A549 (cell line): ENCODE data around the gene ZNF841. TPM values are rescaled to one million over a fixed set of nuclear protein-coding genes. Genes with fewer than 3 reads are reported as not detected.
"Not testable (repeated sequence)": the region's sequence is repeated elsewhere in the genome, so short reads cannot be mapped to it uniquely, and the experiment has no call there.

Source experiments
- ATAC-seq, 2 experiments: fragments of 200-7000 bp in 1 of 2; fragments of >200 bp in 1 of 2; cut with Nextera tagmentation in 1 of 2; cut with Tn5 transposase in 1 of 2; 3 replicates each; pipeline versions ENCODE4 v1.8.0 to v1.9.1; 2018 to 2020; ENCODE audit warnings: mild to moderate bottlenecking in 1 of 2, moderate library complexity in 1 of 2
- CTCF ChIA-PET: fragments of 300-600 bp; sonication (Branson Sonifier 250); formaldehyde crosslinking; extraction: SDS; loops from one replicate; lab custom pipeline; 2021; ENCODE audit warnings: antibody characterized with exemption, inconsistent platforms; lab: Yijun Ruan, JAX
- POLR2A ChIA-PET: fragments of 350-600 bp; formaldehyde crosslinking; extraction: SDS; loops from one replicate; lab custom pipeline; 2021; ENCODE audit warnings: antibody characterized with exemption, inconsistent platforms; lab: Yijun Ruan, JAX
- DNase-seq, 2 experiments: peaks; one replicate each; pipeline versions ENCODE4 v3.0.0 to v3.0.0-alpha.2; 2011 to 2016; ENCODE audit warnings: low read depth in 1 of 2, low spot score in 1 of 2
- FAIRE-seq: peaks from 2 replicates; lab custom pipeline; 2011; peaks lifted over from hg19 to GRCh38; lab: Jason Lieb, UNC
- H3K27ac ChIP-seq, 2 experiments: fragments of >200 bp; sonication (Bioruptor Twin); formaldehyde crosslinking; 3 replicates each; pipeline ENCODE4 v1.5.1; 2016 to 2017
- H3K4me1 ChIP-seq: fragments of >200 bp; sonication (Bioruptor Twin); formaldehyde crosslinking; 3 replicates; pipeline ENCODE4 v1.6.1; 2016
- H3K4me2 ChIP-seq: fragments of >200 bp; sonication (Bioruptor Twin); formaldehyde crosslinking; 3 replicates; pipeline ENCODE4 v1.6.1; 2016
- H3K4me3 ChIP-seq: fragments of >200 bp; sonication (Bioruptor Twin); formaldehyde crosslinking; 3 replicates; pipeline ENCODE4 v1.5.1; 2016
- H3K9me3 ChIP-seq: fragments of >200 bp; sonication (Bioruptor Twin); formaldehyde crosslinking; 3 replicates; pipeline ENCODE4 v1.6.1; 2016
- BHLHE40 ChIP-seq: IDR thresholded peaks from 2 replicates; pipeline ENCODE4 v1.6.1; 2012; ENCODE audit warnings: low read depth, low read length, inconsistent platforms
- CHD2 ChIP-seq: fragments of 150-350 bp; IDR thresholded peaks from 2 replicates; pipeline ENCODE4 v1.6.1; 2014; ENCODE audit warnings: low read length; ENCODE audit not compliant: partially characterized antibody
- CHD4 ChIP-seq: fragments of 200-600 bp; sonication (generic); IDR thresholded peaks from 2 replicates; pipeline ENCODE4 v1.6.1; 2016; ENCODE audit warnings: antibody characterized with exemption, mild to moderate bottlenecking, borderline replicate concordance
- EHF ChIP-seq: fragments of 250-450 bp; sonication (Bioruptor Pico); IDR thresholded peaks from 2 replicates; pipeline ENCODE4 v1.5.0; 2020; ENCODE audit warnings: mild to moderate bottlenecking
- JUN ChIP-seq, 2 experiments: fragments of >200 bp; sonication (Bioruptor Twin); formaldehyde crosslinking; IDR thresholded peaks; 2 replicates in 1 of 2; 3 replicates in 1 of 2; pipeline ENCODE4 v1.6.1; 2016 to 2017
- MAFK ChIP-seq: fragments of 450-650 bp; IDR thresholded peaks from 2 replicates; pipeline ENCODE4 v1.6.1; 2014; ENCODE audit not compliant: partially characterized antibody
- MAX ChIP-seq: IDR thresholded peaks from 2 replicates; pipeline ENCODE4 v1.6.1; 2012
- NPAS2 ChIP-seq: fragments of 250-450 bp; sonication (Bioruptor Pico); IDR thresholded peaks from 2 replicates; pipeline ENCODE4 v1.8.0; 2022; ENCODE audit warnings: mild to moderate bottlenecking, moderate library complexity, borderline replicate concordance
- PHF8 ChIP-seq: fragments of 200-600 bp; sonication (generic); IDR thresholded peaks from 2 replicates; pipeline ENCODE4 v1.6.1; 2016; ENCODE audit warnings: low read depth, mild to moderate bottlenecking, antibody characterized with exemption, moderate library complexity, borderline replicate concordance
- POLR2A ChIP-seq: IDR thresholded peaks from 2 replicates; pipeline ENCODE4 v1.6.1; 2012; ENCODE audit warnings: mild to moderate bottlenecking, low read length
- RCOR1 ChIP-seq: fragments of 150-350 bp; IDR thresholded peaks from 2 replicates; pipeline ENCODE4 v1.6.1; 2014; ENCODE audit warnings: antibody characterized with exemption, low read length, low read depth
- RNF2 ChIP-seq: fragments of 200-600 bp; sonication (generic); IDR thresholded peaks from 2 replicates; pipeline ENCODE4 v1.6.1; 2016; ENCODE audit warnings: low read depth, mild to moderate bottlenecking, antibody characterized with exemption, moderate library complexity, borderline replicate concordance
- TFCP2L1 ChIP-seq: fragments of 250-450 bp; sonication (Bioruptor Pico); IDR thresholded peaks from 2 replicates; pipeline ENCODE4 v1.5.0; 2021; ENCODE audit warnings: mild to moderate bottlenecking
- ZSCAN20 ChIP-seq: fragments of 250-450 bp; sonication (Bioruptor Pico); IDR thresholded peaks from 2 replicates; pipeline ENCODE4 v1.8.0; 2022; ENCODE audit warnings: mild to moderate bottlenecking, moderate library complexity
- WGBS: methylation state at CpG from one replicate; pipeline ENCODE4 v1.1.6; 2017; ENCODE audit errors: missing lambda C conversion rate; 5-methylcytosine and 5-hydroxymethylcytosine counted together
- polyA plus RNA-seq, 4 experiments: library from polyadenylated mRNA; depleted of rRNA in 3 of 4; stranded (reverse); fragments of >200 nt; fragmentation: RNase III in 1 of 4; extraction: RNeasy Plus Mini Kit Qiagen cat#74134 plus additional on column Dnase treatment in 1 of 4; gene quantifications; 2 replicates in 3 of 4; 3 replicates in 1 of 4; pipeline ENCODE4 v1.2.3, GENCODE V29; 2011 to 2017
- TF ChIP-seq, protein P1 (sequence below): fragments of 450-650 bp; IDR thresholded peaks from 2 replicates; pipeline ENCODE4 v1.6.1; 2014; ENCODE audit warnings: antibody characterized with exemption
- TF ChIP-seq, protein P2 (sequence below): fragments of 150-350 bp; IDR thresholded peaks from 2 replicates; pipeline ENCODE4 v1.6.1; 2014; ENCODE audit warnings: low read depth, mild to moderate bottlenecking, low read length

The ZNF841 gene
- polyA plus RNA-seq, 2 of the 4 experiments (the other 2 are of a cell fraction), result 2.2 to 4.9 TPM

GRCh38 chr19:52066258-52066863, 29.2 kb downstream of the ZNF841 start (continued):
- TF ChIP-seq NPAS2 (CRISPR knock-in tag) (no peak), ZSCAN20 (no peak), RNF2 (no peak), EHF (CRISPR knock-in tag) (no peak)

GRCh38 chr19:52065399-52065798, 30.2 kb downstream of the ZNF841 start:
- DNase-seq, result no peak
- 84% methylated on average over 6 of the region's 6 CpGs for WGBS
- H3K27ac ChIP-seq, result no peak overlapping the region
- POLR2A ChIA-PET, result no interaction called here
- peaks cover 92% of the 10 kb centered on the region for H3K9me3 ChIP-seq
- no peak for FAIRE-seq
- H3K4me3 ChIP-seq, result no peak overlapping the region
- H3K4me1 ChIP-seq, result no peaks in the 10 kb centered on the region
- no peak for ATAC-seq
- CTCF ChIA-PET, result no interaction called here
- H3K4me2 ChIP-seq, result no peak overlapping the region
- TF ChIP-seq CHD2, result no peak
- TF ChIP-seq CHD4, result no peak
- TF ChIP-seq TFCP2L1 (CRISPR knock-in tag), result no peak
- peak; percentile 1 for TF ChIP-seq MAFK

DNA sequence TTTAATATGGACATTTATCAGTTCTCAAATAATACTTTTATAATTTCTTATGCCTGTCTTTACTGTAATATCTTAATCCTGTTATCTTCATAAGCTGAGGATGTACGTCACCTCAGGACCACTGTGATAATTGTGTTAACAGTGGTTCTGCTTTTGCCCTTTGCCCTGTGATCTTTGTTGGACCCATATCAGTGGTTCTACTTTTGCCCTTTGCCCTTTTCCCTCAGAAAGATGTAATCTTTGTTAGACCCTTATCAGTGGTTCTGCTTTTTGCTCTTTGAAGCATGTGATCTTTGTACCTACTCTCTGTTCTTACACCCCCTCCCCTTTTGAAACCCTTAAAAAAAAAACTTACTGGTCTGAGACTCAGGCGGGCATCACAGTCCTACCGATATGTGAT, 39.1 kb downstream of the ZNF841 start:
- H3K9me3 ChIP-seq, result peaks cover 55% of the 10 kb centered on the region
- H3K4me3 ChIP-seq, H3K4me2 ChIP-seq, H3K27ac ChIP-seq, DNase-seq, FAIRE-seq, ATAC-seq, POLR2A ChIA-PET, CTCF ChIA-PET, H3K4me1 ChIP-seq: not testable (repeated sequence)
- whole genome bisulfite sequencing, result 58% methylated on average over 3 of the region's 3 CpGs

GRCh38 chr19:52051736-52052135, 43.8 kb downstream of the ZNF841 start:
- H3K4me1 ChIP-seq, H3K4me2 ChIP-seq, H3K27ac ChIP-seq, POLR2A ChIA-PET, CTCF ChIA-PET, ATAC-seq, H3K4me3 ChIP-seq, DNase-seq, FAIRE-seq: not testable (repeated sequence)
- 38% methylated on average over 1 of the region's 1 CpG for WGBS
- H3K9me3 ChIP-seq, result peaks cover 56% of the 10 kb centered on the region

DNA sequence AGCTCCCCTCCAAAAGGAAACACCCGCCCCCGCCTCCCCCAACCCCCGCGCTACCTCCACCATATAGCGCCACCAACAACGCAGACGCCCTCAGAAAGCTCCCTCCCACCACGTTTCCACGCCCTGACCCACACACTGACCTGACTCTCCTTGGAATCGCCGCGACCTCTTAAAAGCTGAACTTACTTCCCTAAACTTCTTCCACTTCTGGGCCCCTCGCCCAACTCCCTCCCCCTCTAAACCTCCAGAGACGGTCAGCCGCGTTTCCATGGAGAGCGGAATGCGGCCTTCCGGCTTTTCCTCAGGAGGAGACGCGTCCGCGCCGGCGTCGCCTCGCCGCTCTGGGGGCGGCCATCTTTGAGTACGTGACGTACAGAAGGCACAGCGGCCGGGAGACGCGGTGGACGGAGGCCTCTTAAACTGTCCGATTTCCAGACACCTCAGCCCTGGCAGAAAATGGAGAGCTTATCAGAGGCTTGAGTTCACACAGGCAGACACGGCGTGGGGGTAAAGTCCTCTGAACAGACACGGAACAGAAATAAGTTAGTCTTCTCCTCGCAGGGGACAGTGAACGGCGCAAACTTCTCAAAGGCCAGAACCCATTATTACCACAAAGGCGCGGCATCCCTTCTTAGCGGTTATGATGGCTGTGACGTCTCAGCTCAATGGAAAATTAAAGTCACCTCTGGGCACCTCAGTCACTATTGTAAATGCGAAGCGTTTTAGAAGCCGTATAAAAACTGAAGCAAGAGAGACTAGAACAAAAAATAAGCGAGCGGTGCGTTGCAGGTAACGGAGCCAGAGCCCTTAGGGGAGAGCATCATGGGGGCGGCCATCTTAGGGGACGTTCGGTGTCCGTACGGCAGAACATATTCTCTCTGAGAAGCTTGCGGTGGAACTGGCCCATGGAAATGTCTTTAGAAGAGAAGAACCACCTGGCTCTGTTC, 46.7 kb downstream of the ZNF841 start, which contains the start of gene ZNF432:
Gene ZNF432 (minus strand): TSS at position 284 of the 947 bp plus-strand sequence. CDS start 1,970 bp downstream, outside the sequence.
- TF ChIP-seq BHLHE40, result no peak
- TF ChIP-seq POLR2A, result peak; percentile 40; the same call in 1 of the 2 replicates
- TF ChIP-seq RCOR1, result no peak
- TF ChIP-seq, protein P1, sequence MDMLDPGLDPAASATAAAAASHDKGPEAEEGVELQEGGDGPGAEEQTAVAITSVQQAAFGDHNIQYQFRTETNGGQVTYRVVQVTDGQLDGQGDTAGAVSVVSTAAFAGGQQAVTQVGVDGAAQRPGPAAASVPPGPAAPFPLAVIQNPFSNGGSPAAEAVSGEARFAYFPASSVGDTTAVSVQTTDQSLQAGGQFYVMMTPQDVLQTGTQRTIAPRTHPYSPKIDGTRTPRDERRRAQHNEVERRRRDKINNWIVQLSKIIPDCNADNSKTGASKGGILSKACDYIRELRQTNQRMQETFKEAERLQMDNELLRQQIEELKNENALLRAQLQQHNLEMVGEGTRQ, result peak; percentile 21; the same call in 1 of the 2 replicates
- peak; percentile 48 for TF ChIP-seq PHF8
- peak; percentile 77 for TF ChIP-seq MAX
- TF ChIP-seq, protein P2, sequence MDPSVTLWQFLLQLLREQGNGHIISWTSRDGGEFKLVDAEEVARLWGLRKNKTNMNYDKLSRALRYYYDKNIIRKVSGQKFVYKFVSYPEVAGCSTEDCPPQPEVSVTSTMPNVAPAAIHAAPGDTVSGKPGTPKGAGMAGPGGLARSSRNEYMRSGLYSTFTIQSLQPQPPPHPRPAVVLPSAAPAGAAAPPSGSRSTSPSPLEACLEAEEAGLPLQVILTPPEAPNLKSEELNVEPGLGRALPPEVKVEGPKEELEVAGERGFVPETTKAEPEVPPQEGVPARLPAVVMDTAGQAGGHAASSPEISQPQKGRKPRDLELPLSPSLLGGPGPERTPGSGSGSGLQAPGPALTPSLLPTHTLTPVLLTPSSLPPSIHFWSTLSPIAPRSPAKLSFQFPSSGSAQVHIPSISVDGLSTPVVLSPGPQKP, result no peak
- TF ChIP-seq JUN (IDR thresholded peaks at IDR 0.05), result peak in 1 of 2 experiments; percentile 53; a peak in 3 of 5 replicates
- Histone ChIP-seq H3K4me3 (peak within 1 kb of the TSS; percentile 48), H3K4me1 (no peaks in the 10 kb centered on the region), H3K4me2 (peak within 1 kb of the TSS; percentile 56), H3K27ac (peak within 1 kb of the TSS; percentile 80 to 88), H3K9me3 (peaks cover 85% of the 10 kb centered on the region)
- 3% methylated on average over 58 of the region's 60 CpGs for WGBS
- DNase-seq (peak; percentile 72 to 96), FAIRE-seq (no peak), ATAC-seq (peak; percentile 99 to 100)
- CTCF ChIA-PET, result interaction anchor here (0.6 to 1.2 kb wide), 3 partner anchors 20 to 1287 kb away, joined by 3 to 4 read pairs (median 3); partner anchors contain the start of gene ZNF614
- POLR2A ChIA-PET, result interaction anchor here (0.6 to 1.8 kb wide), 4 partner anchors 21 to 141 kb away, joined by 3 to 11 read pairs (median 4); partner anchors contain the start of genes PPP2R1A and ZNF614
